ENCODE measurements around the gene GPC5. TPM values are rescaled to one million over a fixed set of nuclear protein-coding genes. Genes with fewer than 3 reads are reported as not detected.

Gene GPC5
- polyA plus RNA-seq, 1 experiment: not detected

DNA sequence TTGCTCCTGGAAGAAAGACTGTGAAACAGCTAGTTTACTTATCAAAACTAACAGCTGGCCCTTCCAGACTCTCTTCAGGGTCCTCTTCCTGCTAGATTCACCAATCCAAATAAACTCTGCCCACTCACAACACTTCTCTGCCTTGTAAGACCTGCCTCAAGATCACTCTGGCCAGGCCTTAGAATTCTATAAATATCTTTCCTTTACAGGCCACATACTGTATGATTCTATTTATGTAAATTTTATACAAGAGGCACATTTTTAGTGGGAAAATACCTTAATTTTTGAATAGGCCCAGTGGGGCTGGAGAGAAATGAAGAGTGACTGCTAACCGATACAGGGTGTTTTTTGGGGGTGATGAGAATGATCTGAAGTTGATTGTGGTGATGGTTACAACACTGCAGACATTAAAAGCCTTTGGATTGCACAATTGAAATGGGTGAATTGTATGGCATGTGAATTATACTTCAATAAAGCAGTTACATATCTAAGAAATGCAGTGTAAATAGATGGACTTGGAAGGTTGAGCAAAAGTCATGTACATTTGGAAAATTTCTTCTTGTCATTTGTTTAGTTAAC lies 141.8 kb downstream of the GPC5 start:
- no peak for TF ChIP-seq CTCF (IDR thresholded peaks at IDR 0.05; ENCODE audit: insufficient read depth, low read depth, low read length)
- no peak for DNase-seq (ENCODE audit: low read depth)
- Histone ChIP-seq H3K27me3 (ENCODE audit: control insufficient read depth, insufficient read depth, low read length) (no peaks in the 10 kb centered on the region), H3K4me3 (ENCODE audit: low read depth, low read length) (no peak overlapping the region), H3K36me3 (ENCODE audit: control insufficient read depth, insufficient read depth, low read length) (no peaks in the 10 kb centered on the region)
- ChIA-PET CTCF (no interaction called here), POLR2A (no interaction called here)

GRCh38 chr13:91544723-91545122 lies 146.3 kb downstream of the GPC5 start:
- POLR2A ChIA-PET: no interaction called here
- TF ChIP-seq CTCF (IDR thresholded peaks at IDR 0.05; ENCODE audit: insufficient read depth, low read depth, low read length): no peak
- no peaks in the 10 kb centered on the region for H3K27me3 ChIP-seq (ENCODE audit: control insufficient read depth, insufficient read depth, low read length)
- no peaks in the 10 kb centered on the region for H3K36me3 ChIP-seq (ENCODE audit: control insufficient read depth, insufficient read depth, low read length)
- H3K4me3 ChIP-seq (ENCODE audit: low read depth, low read length): no peak overlapping the region
- no peak for DNase-seq (ENCODE audit: low read depth)
- CTCF ChIA-PET: no interaction called here

GRCh38 chr13:91546900-91547299 lies 148.5 kb downstream of the GPC5 start:
- POLR2A ChIA-PET: no interaction called here

GRCh38 chr13:91553584-91553983 lies 155.2 kb downstream of the GPC5 start:
- Histone ChIP-seq H3K36me3 (ENCODE audit: control insufficient read depth, insufficient read depth, low read length) (no peaks in the 10 kb centered on the region), H3K27me3 (ENCODE audit: control insufficient read depth, insufficient read depth, low read length) (no peaks in the 10 kb centered on the region), H3K4me3 (ENCODE audit: low read depth, low read length) (no peak overlapping the region)
- ChIA-PET CTCF (no interaction called here), POLR2A (no interaction called here)
- no peak for DNase-seq (ENCODE audit: low read depth)
- no peak for TF ChIP-seq CTCF (IDR thresholded peaks at IDR 0.05; ENCODE audit: insufficient read depth, low read depth, low read length)

More at GRCh38 chr13:91546900-91547299, 148.5 kb downstream of the GPC5 start:
- CTCF ChIA-PET: no interaction called here
- Histone ChIP-seq H3K36me3 (ENCODE audit: control insufficient read depth, insufficient read depth, low read length) (no peaks in the 10 kb centered on the region), H3K4me3 (ENCODE audit: low read depth, low read length) (no peak overlapping the region), H3K27me3 (ENCODE audit: control insufficient read depth, insufficient read depth, low read length) (no peaks in the 10 kb centered on the region)
- no peak for DNase-seq (ENCODE audit: low read depth)
- TF ChIP-seq CTCF (IDR thresholded peaks at IDR 0.05; ENCODE audit: insufficient read depth, low read depth, low read length): no peak

GRCh38 chr13:91554101-91554500 lies 155.7 kb downstream of the GPC5 start:
- CTCF ChIA-PET: no interaction called here
- POLR2A ChIA-PET: no interaction called here
- H3K36me3 ChIP-seq (ENCODE audit: control insufficient read depth, insufficient read depth, low read length): no peaks in the 10 kb centered on the region
- DNase-seq (ENCODE audit: low read depth): no peak
- no peak for TF ChIP-seq CTCF (IDR thresholded peaks at IDR 0.05; ENCODE audit: insufficient read depth, low read depth, low read length)
- no peak overlapping the region for H3K4me3 ChIP-seq (ENCODE audit: low read depth, low read length)
- no peaks in the 10 kb centered on the region for H3K27me3 ChIP-seq (ENCODE audit: control insufficient read depth, insufficient read depth, low read length)
